Spleen (tissue), 11 donors: Measurements from ENCODE around the gene SIPA1L3. TPM values are rescaled to one million over a fixed set of nuclear protein-coding genes. Genes with fewer than 3 reads are reported as not detected.

Experiments
- DNase-seq: peaks from one replicate; pipeline ENCODE4 v3.0.0-alpha.2; 2020
- H3K27ac ChIP-seq, 8 donors: fragments of 200-600 bp; sonication (generic) in 7 of 8; 1 replicate in 4 of 8; 2 replicates in 4 of 8; pipeline versions ENCODE4 v1.5.0 to v1.8.0; 2016 to 2021; ENCODE audit warnings: inconsistent platforms in 4 of 8, mild to moderate bottlenecking in 4 of 8, moderate library complexity in 1 of 8
- H3K27me3 ChIP-seq, 7 donors: fragments of 200-600 bp; sonication (generic) in 6 of 7; replicated peaks in 1 of 7; 1 replicate in 4 of 7; 2 replicates in 3 of 7; pipeline versions ENCODE4 v1.5.0 to v1.8.0; 2016 to 2021; ENCODE audit warnings: inconsistent platforms in 3 of 7, mild to moderate bottlenecking in 1 of 7
- H3K36me3 ChIP-seq, 6 donors: fragments of 200-600 bp; sonication (generic) in 5 of 6; 1 replicate in 4 of 6; 2 replicates in 2 of 6; pipeline versions ENCODE4 v1.5.0 to v1.8.0; 2016 to 2021; ENCODE audit warnings: inconsistent platforms in 2 of 6
- H3K4me1 ChIP-seq, 6 donors: fragments of 200-600 bp; sonication (generic) in 5 of 6; 1 replicate in 3 of 6; 2 replicates in 3 of 6; pipeline versions ENCODE4 v1.5.0 to v1.8.0; 2016 to 2021; ENCODE audit warnings: inconsistent platforms in 3 of 6
- H3K4me3 ChIP-seq, 8 donors: fragments of 200-600 bp; sonication (generic) in 7 of 8; 1 replicate in 4 of 8; 2 replicates in 4 of 8; pipeline versions ENCODE4 v1.5.0 to v1.8.0; 2016 to 2021; ENCODE audit warnings: inconsistent platforms in 4 of 8, mild to moderate bottlenecking in 4 of 8, moderate library complexity in 2 of 8
- H3K9me3 ChIP-seq, 8 donors: fragments of 200-600 bp; sonication (generic) in 7 of 8; 1 replicate in 4 of 8; 2 replicates in 4 of 8; pipeline versions ENCODE4 v1.5.0 to v1.8.0; 2016 to 2021; ENCODE audit warnings: inconsistent platforms in 4 of 8
- CTCF ChIP-seq, 11 experiments: fragments of 200-600 bp in 7 of 11; fragments of 450-650 bp in 4 of 11; sonication (generic) in 4 of 11; IDR thresholded peaks in 8 of 11; conservative IDR thresholded peaks in 3 of 11; 1 replicate in 7 of 11; 2 replicates in 4 of 11; pipeline versions ENCODE4 v1.4.0 to v1.8.0; 2016 to 2021; ENCODE audit warnings: antibody characterized with exemption in 11 of 11, inconsistent platforms in 4 of 11, mild to moderate bottlenecking in 1 of 11
- POLR2A ChIP-seq, 3 donors: fragments of 450-650 bp; IDR thresholded peaks; one replicate each; pipeline ENCODE4 v1.5.1; 2017; ENCODE audit warnings: antibody characterized with exemption in 3 of 3, mild to moderate bottlenecking in 1 of 3
- POLR2AphosphoS5 ChIP-seq, 3 donors: sonication (generic); formaldehyde crosslinking; IDR thresholded peaks; one replicate each; pipeline ENCODE4 v1.5.1; 2017; ENCODE audit warnings: antibody characterized with exemption in 3 of 3
- WGBS, 5 donors: extraction: QIAGEN DNeasy Blood & Tissue Kit in 3 of 5; methylation state at CpG; one replicate each; pipeline versions ENCODE4 v1.1.5 to v1.1.7; 2013 to 2018; 5-methylcytosine and 5-hydroxymethylcytosine counted together
- intact Hi-C: fragments of 100-400 bp; cut with DNase I; formaldehyde crosslinking; loops from one replicate; pipeline ENCODE4 v1.15.0; 2023; ENCODE audit warnings: low total_unique reads
- polyA plus RNA-seq, 3 donors: library from polyadenylated mRNA; stranded (reverse); fragments of 200-250 nt; gene quantifications; one replicate each; pipeline ENCODE4 v1.2.1, GENCODE V29; 2013
- total RNA-seq, 7 donors: library from RNA; depleted of rRNA in 3 of 7; stranded (reverse); fragments of >200 nt in 3 of 7; fragmentation: NEBNext Ultra II Directional in 4 of 7; extraction: Animal tissue kit (Norgen Biotek cat#: 25700) in 4 of 7; gene quantifications; one replicate each; pipeline versions ENCODE4 v1.1.0 to v1.2.1, GENCODE V29; 2016 to 2021
- donor health status: healthy with polysubstance abuse.
- donor health status: DM: no; HTN: no; CAD: no; lungs with moderate emphysema.
- donor health status: DM: no; HTN: no; CAD: no.
- donor health status: Bipolar disorder and iron deficiency.
- donor health status: healthy.
- donor health status: DM: no; HTN: no; CAD: no.
- donor health status: DM: yes; HTN: yes; CAD: no.

SIPA1L3 gene
- total and polyA plus RNA-seq, 10 donors, result 5.4 to 62.6 (median 40.3) TPM

GRCh38 chr19:37966211-37966661 is 59.2 kb downstream of the SIPA1L3 start:
- H3K27me3 ChIP-seq, result no peaks in the 10 kb centered on the region
- no peak overlapping the region for H3K27ac ChIP-seq
- H3K4me1 ChIP-seq, result peaks cover 0 to 42% (median 6%) of the 10 kb centered on the region in 6 donors
- no peak overlapping the region for H3K4me3 ChIP-seq
- TF ChIP-seq POLR2AphosphoS5 (IDR thresholded peaks at IDR 0.05) (no peak), CTCF (IDR thresholded peaks at IDR 0.05 in 8 of 11, conservative IDR thresholded peaks at IDR 0.05 in 3 of 11) (no peak), POLR2A (IDR thresholded peaks at IDR 0.05) (no peak)
- intact Hi-C loops, result no loop called here
- 79 to 99% (median 96%) methylated on average over 5 to 8 of the region's 8 CpGs for WGBS, 5 donors
- no peak for DNase-seq
- peaks cover 6 to 32% (median 24%) of the 10 kb centered on the region in 8 donors for H3K9me3 ChIP-seq
- H3K36me3 ChIP-seq, result peaks cover 0 to 17% (median 3%) of the 10 kb centered on the region in 6 donors

GRCh38 chr19:37966662-37967231 is 59.7 kb downstream of the SIPA1L3 start:
- Histone ChIP-seq H3K27me3 (no peaks in the 10 kb centered on the region), H3K27ac (no peak overlapping the region), H3K4me3 (no peak overlapping the region), H3K4me1 (peaks cover 0 to 38% (median 6%) of the 10 kb centered on the region in 6 donors), H3K9me3 (peaks cover 6 to 32% (median 24%) of the 10 kb centered on the region in 8 donors), H3K36me3 (peaks cover 0 to 17% (median 3%) of the 10 kb centered on the region in 6 donors)
- 75 to 86% (median 80%) methylated on average over 11 to 12 of the region's 12 CpGs for WGBS, 5 donors
- TF ChIP-seq POLR2AphosphoS5 (IDR thresholded peaks at IDR 0.05) (no peak), POLR2A (IDR thresholded peaks at IDR 0.05) (no peak), CTCF (IDR thresholded peaks at IDR 0.05 in 8 of 11, conservative IDR thresholded peaks at IDR 0.05 in 3 of 11) (no peak)
- intact Hi-C loops, result no loop called here
- DNase-seq, result no peak

GRCh38 chr19:37969695-37970094 is 62.7 kb downstream of the SIPA1L3 start:
- H3K36me3 ChIP-seq, result peaks cover 0 to 17% (median 3%) of the 10 kb centered on the region in 6 donors
- intact Hi-C loops, result no loop called here
- H3K4me3 ChIP-seq, result no peak overlapping the region
- DNase-seq, result no peak
- peaks cover 6 to 29% (median 23%) of the 10 kb centered on the region in 8 donors for H3K9me3 ChIP-seq
- H3K27ac ChIP-seq, result no peak overlapping the region
- peaks cover 0 to 25% (median 4%) of the 10 kb centered on the region in 6 donors for H3K4me1 ChIP-seq
- no peaks in the 10 kb centered on the region for H3K27me3 ChIP-seq
- WGBS, 5 donors, result 92 to 97% (median 96%) methylated on average over 5 of the region's 5 CpGs
- no peak for TF ChIP-seq POLR2A (IDR thresholded peaks at IDR 0.05)
- no peak for TF ChIP-seq POLR2AphosphoS5 (IDR thresholded peaks at IDR 0.05)
- no peak for TF ChIP-seq CTCF (IDR thresholded peaks at IDR 0.05 in 8 of 11, conservative IDR thresholded peaks at IDR 0.05 in 3 of 11)

GRCh38 chr19:37970699-37971098 is 63.7 kb downstream of the SIPA1L3 start:
- Histone ChIP-seq H3K4me1 (peaks cover 0 to 31% (median 12%) of the 10 kb centered on the region in 6 donors), H3K36me3 (peaks cover 0 to 17% (median 3%) of the 10 kb centered on the region in 6 donors), H3K4me3 (no peak overlapping the region), H3K27me3 (no peaks in the 10 kb centered on the region), H3K9me3 (peaks cover 6 to 29% (median 23%) of the 10 kb centered on the region in 8 donors), H3K27ac (no peak overlapping the region)
- intact Hi-C loops, result no loop called here
- WGBS, 5 donors, result 93 to 100% (median 97%) methylated on average over 4 of the region's 4 CpGs
- TF ChIP-seq CTCF (IDR thresholded peaks at IDR 0.05 in 8 of 11, conservative IDR thresholded peaks at IDR 0.05 in 3 of 11), result no peak
- DNase-seq, result no peak
